Transverse colon (tissue), 4 donors: Measurements from ENCODE around the gene TJP1. TPM values are rescaled to one million over a fixed set of nuclear protein-coding genes. Genes with fewer than 3 reads are reported as not detected.

ENCODE experiments used
- DNase-seq: peaks from one replicate; pipeline ENCODE4 v3.0.0-alpha.2; 2019
- H3K27ac ChIP-seq, 4 donors: fragments of 200-600 bp; sonication (generic); 2 replicates each; pipeline ENCODE4 v1.5.1; 2016 to 2018; ENCODE audit warnings: inconsistent platforms in 4 of 4
- H3K27me3 ChIP-seq: fragments of 200-600 bp; sonication (generic); 2 replicates; pipeline ENCODE4 v1.5.1; 2017; ENCODE audit warnings: inconsistent platforms
- H3K36me3 ChIP-seq, 4 donors: fragments of 200-600 bp; sonication (generic); 2 replicates each; pipeline ENCODE4 v1.5.1; 2017 to 2019; ENCODE audit warnings: inconsistent platforms in 4 of 4
- H3K4me1 ChIP-seq, 4 donors: fragments of 200-600 bp; sonication (generic); 2 replicates each; pipeline ENCODE4 v1.5.1; 2017 to 2020; ENCODE audit warnings: inconsistent platforms in 4 of 4
- H3K4me3 ChIP-seq, 4 donors: fragments of 200-600 bp; sonication (generic); 1 replicate in 1 of 4; 2 replicates in 3 of 4; pipeline versions ENCODE4 v1.5.1 to v1.6.1; 2017 to 2019; ENCODE audit warnings: inconsistent platforms in 4 of 4
- H3K9me3 ChIP-seq, 2 donors: fragments of 200-600 bp; sonication (generic); 2 replicates each; pipeline ENCODE4 v1.5.1; 2017 to 2019; ENCODE audit warnings: inconsistent platforms in 2 of 2
- EP300 ChIP-seq: sonication (generic); formaldehyde crosslinking; IDR thresholded peaks from one replicate; pipeline ENCODE4 v1.6.1; 2017; ENCODE audit warnings: antibody characterized with exemption, low read depth
- POLR2A ChIP-seq: fragments of 450-650 bp; IDR thresholded peaks from one replicate; pipeline ENCODE4 v1.6.1; 2016; ENCODE audit warnings: antibody characterized with exemption, mild to moderate bottlenecking, moderate library complexity
- POLR2AphosphoS5 ChIP-seq, 3 donors: sonication (generic); formaldehyde crosslinking; IDR thresholded peaks; one replicate each; pipeline ENCODE4 v1.6.1; 2016; ENCODE audit warnings: antibody characterized with exemption in 3 of 3
- WGBS, 2 donors: methylation state at CpG; one replicate each; pipeline ENCODE4 v1.1.5; 2018; ENCODE audit warnings: low coverage in 1 of 2; 5-methylcytosine and 5-hydroxymethylcytosine counted together
- in situ Hi-C, 4 donors: fragments of 200-750 bp; cut with MboI; loops; one replicate each; pipeline versions ENCODE4 v1.15.0 to v1.15.1; 2017; ENCODE audit warnings: low sequenced_read_pairs in 3 of 4, low pct_ligation_motif_present in 1 of 4, low pct_unique_long_range_greater_than_20kb in 1 of 4
- intact Hi-C: fragments of 100-400 bp; cut with DNase I; formaldehyde crosslinking; loops from one replicate; pipeline ENCODE4 v1.15.1; 2023; ENCODE audit warnings: low total_unique reads
- total RNA-seq, 4 donors: library from RNA; depleted of rRNA; stranded (reverse); fragments of >200 nt; gene quantifications; one replicate each; pipeline ENCODE4 v1.1.0, GENCODE V29; 2016
- TF ChIP-seq, protein P1 (sequence below), 5 experiments: fragments of 200-600 bp in 3 of 5; fragments of 450-650 bp in 2 of 5; sonication (generic) in 3 of 5; IDR thresholded peaks; 1 replicate in 2 of 5; 2 replicates in 3 of 5; pipeline ENCODE4 v1.5.1; 2016 to 2017; ENCODE audit warnings: antibody characterized with exemption in 5 of 5, inconsistent platforms in 3 of 5, mild to moderate bottlenecking in 2 of 5, moderate library complexity in 1 of 5

The TJP1 gene
- total RNA-seq, 4 donors from 2014 or later = 69.9 to 119 (median 93.0) TPM

GRCh38 chr15:29682361-29682760 lies 139.9 kb downstream of the TJP1 start:
- Histone ChIP-seq H3K27me3 (no peaks in the 10 kb centered on the region), H3K4me1 (peaks cover 6 to 18% (median 12%) of the 10 kb centered on the region in 4 donors), H3K36me3 (no peaks in the 10 kb centered on the region), H3K4me3 (no peak overlapping the region), H3K27ac (no peak overlapping the region), H3K9me3 (no peaks in the 10 kb centered on the region)
- in situ Hi-C loops = no loop called here
- intact Hi-C loops = no loop called here
- WGBS, 2 donors = 80 to 92% methylated on average over 3 to 4 of the region's 4 CpGs
- TF ChIP-seq POLR2AphosphoS5 (IDR thresholded peaks at IDR 0.05) (no peak), POLR2A (no peak), EP300 (no peak)
- TF ChIP-seq, protein P1, sequence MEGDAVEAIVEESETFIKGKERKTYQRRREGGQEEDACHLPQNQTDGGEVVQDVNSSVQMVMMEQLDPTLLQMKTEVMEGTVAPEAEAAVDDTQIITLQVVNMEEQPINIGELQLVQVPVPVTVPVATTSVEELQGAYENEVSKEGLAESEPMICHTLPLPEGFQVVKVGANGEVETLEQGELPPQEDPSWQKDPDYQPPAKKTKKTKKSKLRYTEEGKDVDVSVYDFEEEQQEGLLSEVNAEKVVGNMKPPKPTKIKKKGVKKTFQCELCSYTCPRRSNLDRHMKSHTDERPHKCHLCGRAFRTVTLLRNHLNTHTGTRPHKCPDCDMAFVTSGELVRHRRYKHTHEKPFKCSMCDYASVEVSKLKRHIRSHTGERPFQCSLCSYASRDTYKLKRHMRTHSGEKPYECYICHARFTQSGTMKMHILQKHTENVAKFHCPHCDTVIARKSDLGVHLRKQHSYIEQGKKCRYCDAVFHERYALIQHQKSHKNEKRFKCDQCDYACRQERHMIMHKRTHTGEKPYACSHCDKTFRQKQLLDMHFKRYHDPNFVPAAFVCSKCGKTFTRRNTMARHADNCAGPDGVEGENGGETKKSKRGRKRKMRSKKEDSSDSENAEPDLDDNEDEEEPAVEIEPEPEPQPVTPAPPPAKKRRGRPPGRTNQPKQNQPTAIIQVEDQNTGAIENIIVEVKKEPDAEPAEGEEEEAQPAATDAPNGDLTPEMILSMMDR (IDR thresholded peaks at IDR 0.05) = no peak
- no peak for DNase-seq

GRCh38 chr15:29681946-29682345 lies 140.3 kb downstream of the TJP1 start:
- no peak for TF ChIP-seq POLR2AphosphoS5 (IDR thresholded peaks at IDR 0.05)
- TF ChIP-seq EP300 = no peak
- TF ChIP-seq POLR2A = no peak
- TF ChIP-seq, protein P1 (IDR thresholded peaks at IDR 0.05) = no peak
- Histone ChIP-seq H3K27me3 (no peaks in the 10 kb centered on the region), H3K27ac (no peak overlapping the region), H3K4me1 (peaks cover 6 to 22% (median 13%) of the 10 kb centered on the region in 4 donors), H3K36me3 (no peaks in the 10 kb centered on the region), H3K4me3 (no peak overlapping the region), H3K9me3 (no peaks in the 10 kb centered on the region)
- in situ Hi-C loops = no loop called here
- intact Hi-C loops = no loop called here
- 84% methylated on average over 9 of the region's 9 CpGs; no CpG with 5 or more reads in 1 of the 2 donors for WGBS, 2 donors
- DNase-seq = no peak

GRCh38 chr15:29681166-29681845 lies 141.0 kb downstream of the TJP1 start:
- 90 to 95% methylated on average over 4 to 15 of the region's 15 CpGs for WGBS, 2 donors
- H3K27ac ChIP-seq = no peak overlapping the region
- no peaks in the 10 kb centered on the region for H3K27me3 ChIP-seq
- no peak overlapping the region for H3K4me3 ChIP-seq
- intact Hi-C loops (no loop called here), in situ Hi-C loops (no loop called here)
- peaks cover 6 to 28% (median 14%) of the 10 kb centered on the region in 4 donors for H3K4me1 ChIP-seq
- no peak for DNase-seq
- no peaks in the 10 kb centered on the region for H3K9me3 ChIP-seq
- no peaks in the 10 kb centered on the region for H3K36me3 ChIP-seq
- no peak for TF ChIP-seq POLR2A
- TF ChIP-seq, protein P1 (IDR thresholded peaks at IDR 0.05) = no peak
- no peak for TF ChIP-seq EP300
- TF ChIP-seq POLR2AphosphoS5 (IDR thresholded peaks at IDR 0.05) = no peak

DNA sequence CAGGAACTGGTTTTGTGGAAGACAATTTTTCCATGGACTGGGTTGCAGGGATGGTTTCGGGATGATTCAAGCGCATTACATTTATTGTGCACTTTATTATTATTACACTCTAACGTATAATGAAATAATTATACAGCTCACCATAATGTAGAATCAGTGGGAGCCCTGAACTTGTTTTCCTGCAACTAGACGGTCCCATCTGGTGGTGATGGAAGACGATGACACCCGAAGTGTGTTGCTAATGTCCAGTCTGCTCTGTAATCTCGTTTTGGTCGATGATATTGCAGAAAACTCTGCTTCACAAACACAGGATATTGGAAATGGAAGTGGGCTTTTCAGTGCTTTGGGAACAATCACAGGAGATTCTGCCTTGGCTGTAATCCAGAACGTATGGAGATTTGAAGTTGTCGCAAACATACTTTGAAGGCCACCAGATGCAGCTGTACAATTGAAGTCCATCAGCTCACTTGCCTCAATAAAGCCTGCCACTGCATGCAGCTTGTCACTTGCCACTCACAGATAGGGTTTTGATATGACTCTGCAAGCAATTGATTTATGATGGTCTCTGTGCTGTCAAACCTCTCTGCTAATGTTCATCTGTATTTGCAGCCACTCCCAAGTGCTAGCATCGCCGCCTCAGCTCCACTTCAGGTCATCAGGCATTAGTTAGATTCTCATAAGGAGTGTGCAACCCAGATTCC lies 141.7 kb downstream of the TJP1 start:
- H3K4me1 ChIP-seq = peaks cover 6 to 29% (median 18%) of the 10 kb centered on the region in 4 donors
- no peak overlapping the region for H3K27ac ChIP-seq
- no peak for DNase-seq
- H3K36me3 ChIP-seq = no peaks in the 10 kb centered on the region
- TF ChIP-seq, protein P1 (IDR thresholded peaks at IDR 0.05) = no peak
- TF ChIP-seq POLR2AphosphoS5 (IDR thresholded peaks at IDR 0.05) (no peak), EP300 (no peak)
- no peak overlapping the region for H3K4me3 ChIP-seq
- in situ Hi-C loops (no loop called here), intact Hi-C loops (no loop called here)
- WGBS, 2 donors = 73 to 83% methylated on average over 3 to 12 of the region's 12 CpGs
- peaks cover 3% of the 10 kb centered on the region for H3K27me3 ChIP-seq
- no peaks in the 10 kb centered on the region for H3K9me3 ChIP-seq
